ENCODE data around the gene PAQR8.

DNA sequence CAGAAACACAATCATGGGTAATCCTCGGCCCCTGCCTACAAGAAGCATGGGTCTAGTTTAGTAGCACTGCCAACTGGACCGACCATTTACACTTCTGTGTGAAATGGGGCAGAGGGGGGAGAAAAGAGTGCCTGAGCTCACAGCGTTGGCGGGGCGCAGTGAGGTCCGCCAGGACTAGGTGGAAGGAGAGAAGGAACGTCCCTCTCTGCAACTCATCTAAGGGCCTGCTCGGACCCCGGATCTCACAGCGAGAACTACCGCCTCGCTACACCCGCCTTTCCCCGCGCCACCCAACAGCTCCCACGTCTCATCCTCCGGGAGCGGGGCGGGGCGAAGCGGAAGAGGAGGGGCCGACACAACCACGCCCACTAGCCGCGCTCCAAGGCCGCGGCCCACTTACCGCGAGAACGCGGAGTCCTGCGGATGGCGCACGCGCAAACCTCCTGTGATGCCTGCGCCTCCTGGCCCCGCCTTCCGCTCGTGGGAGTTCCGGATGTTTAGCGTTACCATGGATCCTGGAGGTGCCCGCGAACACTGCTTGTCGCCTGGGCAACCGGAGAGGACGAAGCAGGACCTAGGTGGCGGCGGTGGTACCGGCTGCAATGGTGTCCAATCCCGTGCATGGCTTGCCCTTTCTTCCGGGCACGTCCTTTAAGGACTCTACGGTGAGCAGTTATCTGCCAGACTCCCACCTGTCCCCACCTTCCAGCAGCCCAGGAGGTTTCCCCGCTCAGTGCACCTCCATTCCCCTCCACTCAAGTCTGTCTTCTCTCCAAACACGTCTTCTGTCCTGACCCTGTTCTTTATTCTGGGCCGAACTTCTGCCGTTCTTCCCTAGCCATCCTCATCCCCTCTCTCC is 58.1 kb downstream of the PAQR8 start, which contains the start of gene EFHC1:
- TF ChIP-seq, protein P1, sequence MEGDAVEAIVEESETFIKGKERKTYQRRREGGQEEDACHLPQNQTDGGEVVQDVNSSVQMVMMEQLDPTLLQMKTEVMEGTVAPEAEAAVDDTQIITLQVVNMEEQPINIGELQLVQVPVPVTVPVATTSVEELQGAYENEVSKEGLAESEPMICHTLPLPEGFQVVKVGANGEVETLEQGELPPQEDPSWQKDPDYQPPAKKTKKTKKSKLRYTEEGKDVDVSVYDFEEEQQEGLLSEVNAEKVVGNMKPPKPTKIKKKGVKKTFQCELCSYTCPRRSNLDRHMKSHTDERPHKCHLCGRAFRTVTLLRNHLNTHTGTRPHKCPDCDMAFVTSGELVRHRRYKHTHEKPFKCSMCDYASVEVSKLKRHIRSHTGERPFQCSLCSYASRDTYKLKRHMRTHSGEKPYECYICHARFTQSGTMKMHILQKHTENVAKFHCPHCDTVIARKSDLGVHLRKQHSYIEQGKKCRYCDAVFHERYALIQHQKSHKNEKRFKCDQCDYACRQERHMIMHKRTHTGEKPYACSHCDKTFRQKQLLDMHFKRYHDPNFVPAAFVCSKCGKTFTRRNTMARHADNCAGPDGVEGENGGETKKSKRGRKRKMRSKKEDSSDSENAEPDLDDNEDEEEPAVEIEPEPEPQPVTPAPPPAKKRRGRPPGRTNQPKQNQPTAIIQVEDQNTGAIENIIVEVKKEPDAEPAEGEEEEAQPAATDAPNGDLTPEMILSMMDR (IDR thresholded peaks at IDR 0.05; ENCODE audit: poor library complexity), result no peak
- TF ChIP-seq EZH2 (IDR thresholded peaks at IDR 0.05; ENCODE audit: borderline replicate concordance) (no peak), EZH2phosphoT487 (IDR thresholded peaks at IDR 0.05; ENCODE audit: low read depth, severe bottlenecking, unreplicated experiment) (no peak)
